Smooth muscle cell of the brain vasculature (primary cell): ENCODE results near the gene SMAD9.

Experiments
- DNase-seq: peaks from one replicate; pipeline ENCODE4 v3.0.0-alpha.2; 2012; ENCODE audit warnings: low read depth, low spot score

The SMAD9 gene

GRCh38 chr13:36817996-36818803 is 101.8 kb downstream of the SMAD9 start:
- no peak for DNase-seq

GRCh38 chr13:36815062-36815461 is 105.0 kb downstream of the SMAD9 start:
- DNase-seq: no peak

GRCh38 chr13:36814465-36814864 is 105.6 kb downstream of the SMAD9 start:
- DNase-seq: no peak

- no peak for DNase-seq
Observed at GRCh38 chr13:36813225-36813624, 106.8 kb downstream of the SMAD9 start.

- no peak for DNase-seq
Observed at GRCh38 chr13:36807616-36808015, 112.4 kb downstream of the SMAD9 start.

GRCh38 chr13:36806102-36806501 is 113.9 kb downstream of the SMAD9 start:
- DNase-seq: no peak

GRCh38 chr13:36804588-36804987 is 115.5 kb downstream of the SMAD9 start:
- DNase-seq: no peak

- no peak for DNase-seq
Observed at GRCh38 chr13:36801035-36801434, 119.0 kb downstream of the SMAD9 start.

GRCh38 chr13:36796052-36796451 is 124.0 kb downstream of the SMAD9 start:
- DNase-seq: no peak

- DNase-seq: no peak
Observed at GRCh38 chr13:36795463-36795862, 124.6 kb downstream of the SMAD9 start.
